Fibroblast of lung (primary cell): Measurements from ENCODE around the gene WDR90.

Experiments
- CTCF ChIP-seq, 2 donors: IDR thresholded peaks in 1 of 2; conservative IDR thresholded peaks in 1 of 2; 1 replicate in 1 of 2; 2 replicates in 1 of 2; pipeline ENCODE4 v1.5.1; 2011 to 2012; ENCODE audit warnings: low read length in 2 of 2, control low read depth in 1 of 2, inconsistent platforms in 1 of 2, low read depth in 1 of 2, mild to moderate bottlenecking in 1 of 2
- EZH2 ChIP-seq: IDR thresholded peaks from 2 replicates; pipeline ENCODE4 v1.5.1; 2012; ENCODE audit warnings: low read length, control low read depth, mild to moderate bottlenecking; ENCODE audit errors: missing control alignments

GRCh38 chr16:640614-641013 is 8.6 kb upstream of the WDR90 start:
- no peak for TF ChIP-seq CTCF (conservative IDR thresholded peaks at IDR 0.05 in 1 of 2, IDR thresholded peaks at IDR 0.05 in 1 of 2; ENCODE audit: low read depth in 1 of 2, low read length in 2 of 2)
- TF ChIP-seq EZH2: no peak
